Measurements from ENCODE around the gene PLCH1.

PLCH1 gene

GRCh38 chr3:155560135-155560534, 184.7 kb downstream of the PLCH1 start:
- TF ChIP-seq CTCF (IDR thresholded peaks at IDR 0.05; ENCODE audit: control insufficient read depth, extremely low read depth, insufficient read depth), result no peak
- H3K4me3 ChIP-seq (ENCODE audit: low read depth, low read length), result no peak overlapping the region
- DNase-seq (ENCODE audit: low read depth), result no peak

- TF ChIP-seq CTCF (IDR thresholded peaks at IDR 0.05; ENCODE audit: control insufficient read depth, extremely low read depth, insufficient read depth), result no peak
- no peak for DNase-seq (ENCODE audit: low read depth)
- no peak overlapping the region for H3K4me3 ChIP-seq (ENCODE audit: low read depth, low read length)
Measured at GRCh38 chr3:155556531-155556930, 188.3 kb downstream of the PLCH1 start.

GRCh38 chr3:155555479-155556060, 189.3 kb downstream of the PLCH1 start:
- no peak for DNase-seq (ENCODE audit: low read depth)
- no peak for TF ChIP-seq CTCF (IDR thresholded peaks at IDR 0.05; ENCODE audit: control insufficient read depth, extremely low read depth, insufficient read depth)
- no peak overlapping the region for H3K4me3 ChIP-seq (ENCODE audit: low read depth, low read length)

- no peak overlapping the region for H3K4me3 ChIP-seq (ENCODE audit: low read depth, low read length)
- no peak for DNase-seq (ENCODE audit: low read depth)
- TF ChIP-seq CTCF (IDR thresholded peaks at IDR 0.05; ENCODE audit: control insufficient read depth, extremely low read depth, insufficient read depth), result no peak
Measured at GRCh38 chr3:155554777-155555451, 190.0 kb downstream of the PLCH1 start.

- H3K4me3 ChIP-seq (ENCODE audit: low read depth, low read length), result no peak overlapping the region
- TF ChIP-seq CTCF (IDR thresholded peaks at IDR 0.05; ENCODE audit: control insufficient read depth, extremely low read depth, insufficient read depth), result no peak
- no peak for DNase-seq (ENCODE audit: low read depth)
Measured at GRCh38 chr3:155553780-155554179, 191.1 kb downstream of the PLCH1 start.

- no peak for TF ChIP-seq CTCF (IDR thresholded peaks at IDR 0.05; ENCODE audit: control insufficient read depth, extremely low read depth, insufficient read depth)
- DNase-seq (ENCODE audit: low read depth), result no peak
- no peak overlapping the region for H3K4me3 ChIP-seq (ENCODE audit: low read depth, low read length)
Measured at GRCh38 chr3:155553326-155553725, 191.5 kb downstream of the PLCH1 start.

GRCh38 chr3:155550391-155550790, 194.5 kb downstream of the PLCH1 start:
- no peak for TF ChIP-seq CTCF (IDR thresholded peaks at IDR 0.05; ENCODE audit: control insufficient read depth, extremely low read depth, insufficient read depth)
- H3K4me3 ChIP-seq (ENCODE audit: low read depth, low read length), result no peak overlapping the region
- no peak for DNase-seq (ENCODE audit: low read depth)
